GM15510 (cell line): ENCODE results near the gene GRB10.

Source experiments
- POLR2A ChIP-seq: IDR thresholded peaks from 3 replicates; pipeline ENCODE4 v1.6.1; 2011; ENCODE audit warnings: borderline replicate concordance; ENCODE audit not compliant: insufficient read length; ENCODE audit errors: extremely low read depth

GRB10 gene

GRCh38 chr7:50745835-50746234 is 36.9 kb downstream of the GRB10 start:
- TF ChIP-seq POLR2A = no peak

GRCh38 chr7:50745336-50745735 is 37.4 kb downstream of the GRB10 start:
- TF ChIP-seq POLR2A = no peak

GRCh38 chr7:50743893-50744292 is 38.8 kb downstream of the GRB10 start:
- no peak for TF ChIP-seq POLR2A

- no peak for TF ChIP-seq POLR2A
These were observed 39.7 kb downstream of the GRB10 start for GRCh38 chr7:50743016-50743415.

GRCh38 chr7:50742401-50742800 is 40.3 kb downstream of the GRB10 start:
- TF ChIP-seq POLR2A = no peak

- no peak for TF ChIP-seq POLR2A
These were observed 42.8 kb downstream of the GRB10 start for GRCh38 chr7:50739744-50740435.

- no peak for TF ChIP-seq POLR2A
These were observed 43.8 kb downstream of the GRB10 start for GRCh38 chr7:50738932-50739331.

- no peak for TF ChIP-seq POLR2A
These were observed 47.4 kb downstream of the GRB10 start for GRCh38 chr7:50735333-50735732.

GRCh38 chr7:50734246-50734645 is 48.5 kb downstream of the GRB10 start:
- no peak for TF ChIP-seq POLR2A

- no peak for TF ChIP-seq POLR2A
These were observed 49.1 kb downstream of the GRB10 start for GRCh38 chr7:50733552-50733951.

- TF ChIP-seq POLR2A = no peak
These were observed 50.8 kb downstream of the GRB10 start for GRCh38 chr7:50731703-50732582.

GRCh38 chr7:50730446-50731400 is 52.0 kb downstream of the GRB10 start:
- TF ChIP-seq POLR2A = no peak

- no peak for TF ChIP-seq POLR2A
These were observed 52.7 kb downstream of the GRB10 start for GRCh38 chr7:50729962-50730361.

GRCh38 chr7:50728184-50728583 is 54.5 kb downstream of the GRB10 start:
- no peak for TF ChIP-seq POLR2A

GRCh38 chr7:50727711-50728110 is 55.0 kb downstream of the GRB10 start:
- TF ChIP-seq POLR2A = no peak
